Tibial artery (tissue), 4 donors: Measurements from ENCODE around the gene CCDC57.

Experiments
- DNase-seq, 2 donors: peaks; one replicate each; pipeline ENCODE4 v3.0.0-alpha.2; 2019
- H3K27ac ChIP-seq, 2 donors: fragments of 200-600 bp; sonication (generic) in 1 of 2; 1 replicate in 1 of 2; 2 replicates in 1 of 2; pipeline ENCODE4 v1.5.1; 2018 to 2019; ENCODE audit warnings: mild to moderate bottlenecking in 1 of 2
- H3K27me3 ChIP-seq, 2 donors: fragments of 200-600 bp; sonication (generic) in 1 of 2; one replicate each; pipeline versions ENCODE4 v1.5.1 to v1.6.0; 2016 to 2019
- H3K36me3 ChIP-seq, 3 donors: fragments of 200-600 bp; sonication (generic) in 2 of 3; one replicate each; pipeline ENCODE4 v1.5.1; 2016 to 2019; ENCODE audit warnings: mild to moderate bottlenecking in 2 of 3
- H3K4me1 ChIP-seq, 4 donors: fragments of 200-600 bp; sonication (generic) in 2 of 4; 1 replicate in 3 of 4; 2 replicates in 1 of 4; pipeline ENCODE4 v1.5.1; 2016 to 2019
- H3K4me3 ChIP-seq, 2 donors: fragments of 200-600 bp; sonication (generic) in 1 of 2; 1 replicate in 1 of 2; 2 replicates in 1 of 2; pipeline ENCODE4 v1.5.1; 2018 to 2019; ENCODE audit warnings: mild to moderate bottlenecking in 2 of 2
- H3K9me3 ChIP-seq, 3 donors: fragments of 200-600 bp; sonication (generic) in 1 of 3; one replicate each; pipeline ENCODE4 v1.5.1; 2016 to 2019
- CTCF ChIP-seq, 2 experiments: fragments of 200-600 bp in 1 of 2; fragments of 450-650 bp in 1 of 2; IDR thresholded peaks; one replicate each; pipeline ENCODE4 v1.5.1; 2017 to 2019; ENCODE audit warnings: antibody characterized with exemption in 2 of 2, mild to moderate bottlenecking in 1 of 2, moderate library complexity in 1 of 2
- intact Hi-C: fragments of 100-400 bp; cut with DNase I; formaldehyde crosslinking; loops from one replicate; pipeline ENCODE4 v1.15.0; 2023; ENCODE audit warnings: low total_unique reads

Gene CCDC57

GRCh38 chr17:82237746-82238471, 25.3 kb upstream of the CCDC57 start:
- DNase-seq: peak in 1 of 2 donors; percentile 77
- Histone ChIP-seq H3K27ac (peak overlapping the region; percentile 84 to 89), H3K27me3 (no peaks in the 10 kb centered on the region), H3K4me1 (peaks cover 20 to 80% (median 72%) of the 10 kb centered on the region in 4 donors), H3K4me3 (peak overlapping the region; percentile 16 to 33), H3K36me3 (peaks cover 0 to 20% (median 1%) of the 10 kb centered on the region in 3 donors), H3K9me3 (no peaks in the 10 kb centered on the region)
- intact Hi-C loops: no loop called here
- no peak for TF ChIP-seq CTCF (IDR thresholded peaks at IDR 0.05)

GRCh38 chr17:82237083-82237745, 24.6 kb upstream of the CCDC57 start:
- intact Hi-C loops: no loop called here
- no peaks in the 10 kb centered on the region for H3K9me3 ChIP-seq
- H3K27me3 ChIP-seq: no peaks in the 10 kb centered on the region
- TF ChIP-seq CTCF (IDR thresholded peaks at IDR 0.05): no peak
- no peak overlapping the region for H3K4me3 ChIP-seq
- H3K27ac ChIP-seq: peak overlapping the region; percentile 84 to 89
- DNase-seq: peak in 1 of 2 donors; percentile 70
- H3K36me3 ChIP-seq: peaks cover 0 to 20% (median 0%) of the 10 kb centered on the region in 3 donors
- H3K4me1 ChIP-seq: peaks cover 18 to 80% (median 69%) of the 10 kb centered on the region in 4 donors

GRCh38 chr17:82236142-82236971, 23.7 kb upstream of the CCDC57 start:
- H3K4me3 ChIP-seq: no peak overlapping the region
- H3K36me3 ChIP-seq: peaks cover 0 to 20% (median 0%) of the 10 kb centered on the region in 3 donors
- no peaks in the 10 kb centered on the region for H3K27me3 ChIP-seq
- H3K9me3 ChIP-seq: no peaks in the 10 kb centered on the region
- intact Hi-C loops: no loop called here
- TF ChIP-seq CTCF (IDR thresholded peaks at IDR 0.05): peak; percentile 85 to 92
- H3K4me1 ChIP-seq: peaks cover 11 to 80% (median 69%) of the 10 kb centered on the region in 4 donors
- DNase-seq: peak in 1 of 2 donors; percentile 83
- H3K27ac ChIP-seq: peak overlapping the region in 1 of 2 donors; percentile 89

- no peaks in the 10 kb centered on the region for H3K9me3 ChIP-seq
- H3K27ac ChIP-seq: peak overlapping the region in 1 of 2 donors; percentile 89
- no peaks in the 10 kb centered on the region for H3K27me3 ChIP-seq
- H3K4me1 ChIP-seq: peaks cover 5 to 79% (median 69%) of the 10 kb centered on the region in 4 donors
- H3K36me3 ChIP-seq: peaks cover 0 to 20% (median 0%) of the 10 kb centered on the region in 3 donors
- intact Hi-C loops: no loop called here
- H3K4me3 ChIP-seq: no peak overlapping the region
- no peak for TF ChIP-seq CTCF (IDR thresholded peaks at IDR 0.05)
- DNase-seq: no peak
Observed at GRCh38 chr17:82235775-82236141, 23.1 kb upstream of the CCDC57 start.

GRCh38 chr17:82235056-82235774, 22.6 kb upstream of the CCDC57 start:
- no peaks in the 10 kb centered on the region for H3K9me3 ChIP-seq
- no peak overlapping the region for H3K4me3 ChIP-seq
- H3K27me3 ChIP-seq: no peaks in the 10 kb centered on the region
- no peak for DNase-seq
- intact Hi-C loops: no loop called here
- H3K27ac ChIP-seq: peak overlapping the region in 1 of 2 donors; percentile 89
- no peak for TF ChIP-seq CTCF (IDR thresholded peaks at IDR 0.05)
- peaks cover 0 to 79% (median 69%) of the 10 kb centered on the region in 4 donors for H3K4me1 ChIP-seq
- H3K36me3 ChIP-seq: peaks cover 0 to 20% (median 0%) of the 10 kb centered on the region in 3 donors
